Vagina (tissue), 2 donors: ENCODE results near the gene ZNF628. TPM values are rescaled to one million over a fixed set of nuclear protein-coding genes. Genes with fewer than 3 reads are reported as not detected.

ENCODE experiments used
- DNase-seq, 2 donors: peaks; one replicate each; pipeline ENCODE4 v3.0.0-alpha.2; 2017; ENCODE audit errors: extremely low spot score in 2 of 2
- H3K27ac ChIP-seq: fragments of 200-600 bp; sonication (generic); one replicate; pipeline ENCODE4 v1.5.1; 2019
- H3K27me3 ChIP-seq: fragments of 200-600 bp; sonication (generic); one replicate; pipeline ENCODE4 v1.5.1; 2019
- H3K36me3 ChIP-seq, 2 donors: fragments of 200-600 bp; sonication (generic); one replicate each; pipeline ENCODE4 v1.5.1; 2017 to 2019
- H3K4me1 ChIP-seq: fragments of 200-600 bp; sonication (generic); one replicate; pipeline ENCODE4 v1.5.1; 2019
- H3K4me3 ChIP-seq, 2 donors: fragments of 200-600 bp; sonication (generic); 1 replicate in 1 of 2; 2 replicates in 1 of 2; pipeline ENCODE4 v1.5.1; 2016 to 2019
- H3K9me3 ChIP-seq: fragments of 200-600 bp; sonication (generic); one replicate; pipeline ENCODE4 v1.5.1; 2019
- CTCF ChIP-seq, 3 experiments: fragments of 450-650 bp in 2 of 3; fragments of 200-600 bp in 1 of 3; sonication (generic) in 1 of 3; IDR thresholded peaks; one replicate each; pipeline ENCODE4 v1.5.1; 2017 to 2019; ENCODE audit warnings: antibody characterized with exemption in 3 of 3, mild to moderate bottlenecking in 2 of 3, moderate library complexity in 2 of 3
- POLR2A ChIP-seq, 2 donors: fragments of 450-650 bp; IDR thresholded peaks; one replicate each; pipeline ENCODE4 v1.6.1; 2017; ENCODE audit warnings: antibody characterized with exemption in 2 of 2, mild to moderate bottlenecking in 2 of 2, moderate library complexity in 2 of 2
- POLR2AphosphoS5 ChIP-seq, 2 donors: sonication (generic); formaldehyde crosslinking; IDR thresholded peaks; one replicate each; pipeline ENCODE4 v1.9.0; 2017; ENCODE audit warnings: antibody characterized with exemption in 2 of 2, mild to moderate bottlenecking in 2 of 2, low read depth in 1 of 2; ENCODE audit not compliant: insufficient read depth in 1 of 2
- intact Hi-C: fragments of 100-400 bp; cut with DNase I; formaldehyde crosslinking; loops from one replicate; pipeline ENCODE4 v1.15.1; 2023
- total RNA-seq: library from RNA; depleted of rRNA; stranded (reverse); fragments of >200 nt; gene quantifications from one replicate; pipeline ENCODE4 v1.2.3, GENCODE V29; 2016

ZNF628 gene
- total RNA-seq, 1 donor from 2014 or later: 2.7 TPM

- intact Hi-C loops: no loop called here
- Histone ChIP-seq H3K27me3 (peaks cover 21% of the 10 kb centered on the region), H3K4me1 (peaks cover 28% of the 10 kb centered on the region), H3K36me3 (no peaks in the 10 kb centered on the region), H3K4me3 (no peak within 1 kb of the TSS), H3K9me3 (no peaks in the 10 kb centered on the region), H3K27ac (no peak within 1 kb of the TSS)
- TF ChIP-seq POLR2A (IDR thresholded peaks at IDR 0.05): no peak
- TF ChIP-seq POLR2AphosphoS5 (IDR thresholded peaks at IDR 0.05; ENCODE audit: insufficient read depth in 1 of 2, low read depth in 1 of 2): no peak
- no peak for TF ChIP-seq CTCF (IDR thresholded peaks at IDR 0.05)
- no peak for DNase-seq
These were observed 33.2 kb upstream of the ZNF628 start, which contains the start of gene SHISA7 for GRCh38 chr19:55443045-55443823. SHISA7 (minus strand) TSS chr19:55443300; CDS start chr19:55442863, 437 bp downstream.

GRCh38 chr19:55443824-55444480 lies 32.5 kb upstream of the ZNF628 start:
- TF ChIP-seq POLR2AphosphoS5 (IDR thresholded peaks at IDR 0.05; ENCODE audit: insufficient read depth in 1 of 2, low read depth in 1 of 2): no peak
- TF ChIP-seq POLR2A (IDR thresholded peaks at IDR 0.05): no peak
- no peak for TF ChIP-seq CTCF (IDR thresholded peaks at IDR 0.05)
- H3K4me3 ChIP-seq: no peak overlapping the region
- H3K36me3 ChIP-seq: no peaks in the 10 kb centered on the region
- peaks cover 21% of the 10 kb centered on the region for H3K27me3 ChIP-seq
- H3K27ac ChIP-seq: no peak overlapping the region
- H3K9me3 ChIP-seq: no peaks in the 10 kb centered on the region
- intact Hi-C loops: no loop called here
- H3K4me1 ChIP-seq: peaks cover 28% of the 10 kb centered on the region
- DNase-seq: no peak

- Histone ChIP-seq H3K4me1 (peaks cover 28% of the 10 kb centered on the region), H3K36me3 (no peaks in the 10 kb centered on the region), H3K27me3 (peaks cover 16% of the 10 kb centered on the region), H3K9me3 (no peaks in the 10 kb centered on the region), H3K27ac (no peak overlapping the region), H3K4me3 (no peak overlapping the region)
- no peak for DNase-seq
- no peak for TF ChIP-seq CTCF (IDR thresholded peaks at IDR 0.05)
- TF ChIP-seq POLR2AphosphoS5 (IDR thresholded peaks at IDR 0.05; ENCODE audit: insufficient read depth in 1 of 2, low read depth in 1 of 2): no peak
- TF ChIP-seq POLR2A (IDR thresholded peaks at IDR 0.05): no peak
- intact Hi-C loops: no loop called here
These were observed 31.8 kb upstream of the ZNF628 start for GRCh38 chr19:55444646-55445045.

- Histone ChIP-seq H3K4me3 (no peak overlapping the region), H3K4me1 (peaks cover 18% of the 10 kb centered on the region), H3K36me3 (no peaks in the 10 kb centered on the region), H3K27ac (no peak overlapping the region), H3K9me3 (no peaks in the 10 kb centered on the region), H3K27me3 (peaks cover 10% of the 10 kb centered on the region)
- intact Hi-C loops: no loop called here
- TF ChIP-seq CTCF (IDR thresholded peaks at IDR 0.05): no peak
- TF ChIP-seq POLR2AphosphoS5 (IDR thresholded peaks at IDR 0.05; ENCODE audit: insufficient read depth in 1 of 2, low read depth in 1 of 2): peak in 1 of 2 donors; percentile 53
- DNase-seq: no peak
These were observed 30.4 kb upstream of the ZNF628 start for GRCh38 chr19:55446060-55446459.
